M059J (cell line): ENCODE measurements around the gene COA6. TPM values are rescaled to one million over a fixed set of nuclear protein-coding genes. Genes with fewer than 3 reads are reported as not detected.
"Not testable (repeated sequence)": the region's sequence is repeated elsewhere in the genome, so short reads cannot be mapped to it uniquely, and the experiment has no call there.

ENCODE experiments used
- DNase-seq: peaks from one replicate; pipeline ENCODE4 v3.0.0-alpha.2; 2012; ENCODE audit warnings: low read depth
- total RNA-seq: library from RNA; depleted of rRNA; stranded (reverse); fragments of >200 nt; shearing (Covaris generic); gene quantifications from 2 replicates; pipeline ENCODE4 v1.2.3, GENCODE V29; 2014

Gene COA6
- total RNA-seq, 1 experiment from 2014 or later = 63.8 TPM

DNA sequence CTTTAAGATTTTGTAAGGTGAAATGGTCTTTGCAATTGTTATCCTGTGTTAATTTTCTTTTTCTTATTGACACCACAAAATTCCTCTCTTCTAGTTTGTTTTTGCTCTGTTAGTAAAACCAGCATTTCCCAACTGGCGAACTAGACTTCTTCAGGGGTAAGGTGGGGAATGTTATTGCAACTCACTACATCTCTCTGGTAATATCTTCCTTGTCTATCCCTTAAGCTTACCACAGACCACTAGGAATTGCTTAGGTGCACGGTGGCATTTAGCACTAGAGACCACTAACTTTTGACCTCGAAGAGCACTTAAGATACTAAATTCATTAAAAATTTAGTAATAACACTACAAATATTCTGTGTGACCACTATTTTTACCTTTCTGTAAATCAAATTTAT, 4.2 kb upstream of the COA6 start:
- no peak for DNase-seq

DNA sequence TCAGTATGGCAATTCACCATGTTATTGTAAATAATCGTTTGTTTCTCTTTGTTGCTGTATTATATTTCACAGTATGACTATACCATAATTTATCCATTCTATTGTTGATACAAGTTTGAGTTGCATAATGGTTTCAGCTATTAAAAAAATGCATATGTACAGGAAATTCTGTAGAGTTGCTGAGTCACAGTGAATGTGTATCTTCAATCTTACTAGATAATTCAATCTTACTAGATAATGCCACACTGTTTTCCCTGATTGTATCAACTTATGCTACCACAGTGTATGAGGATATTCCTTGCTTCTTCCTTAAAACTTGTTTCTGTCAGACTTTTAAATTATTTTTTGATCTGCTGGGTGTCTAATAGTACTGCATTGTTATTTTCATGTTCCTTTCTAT, 3.5 kb upstream of the COA6 start:
- no peak for DNase-seq

DNA sequence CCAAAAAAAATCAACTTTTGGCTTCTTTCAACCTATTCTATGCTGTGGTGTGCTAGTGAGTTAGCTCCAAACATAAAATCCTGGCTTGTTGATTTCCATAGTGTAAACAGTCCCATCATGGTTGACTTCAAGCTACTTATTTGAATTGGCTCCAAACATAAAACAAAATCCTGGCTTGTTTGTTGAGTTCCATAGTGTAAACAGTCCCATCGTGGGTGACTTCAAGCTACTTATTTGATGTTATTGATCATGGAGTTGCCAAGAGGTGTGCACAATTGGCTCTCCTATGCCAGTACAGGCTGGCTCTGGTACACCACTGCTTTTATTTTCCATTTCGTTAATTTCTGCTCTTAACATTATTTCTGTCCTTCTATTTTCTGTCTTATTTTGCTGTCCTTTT, 1.8 kb upstream of the COA6 start:
- DNase-seq = no peak

DNA sequence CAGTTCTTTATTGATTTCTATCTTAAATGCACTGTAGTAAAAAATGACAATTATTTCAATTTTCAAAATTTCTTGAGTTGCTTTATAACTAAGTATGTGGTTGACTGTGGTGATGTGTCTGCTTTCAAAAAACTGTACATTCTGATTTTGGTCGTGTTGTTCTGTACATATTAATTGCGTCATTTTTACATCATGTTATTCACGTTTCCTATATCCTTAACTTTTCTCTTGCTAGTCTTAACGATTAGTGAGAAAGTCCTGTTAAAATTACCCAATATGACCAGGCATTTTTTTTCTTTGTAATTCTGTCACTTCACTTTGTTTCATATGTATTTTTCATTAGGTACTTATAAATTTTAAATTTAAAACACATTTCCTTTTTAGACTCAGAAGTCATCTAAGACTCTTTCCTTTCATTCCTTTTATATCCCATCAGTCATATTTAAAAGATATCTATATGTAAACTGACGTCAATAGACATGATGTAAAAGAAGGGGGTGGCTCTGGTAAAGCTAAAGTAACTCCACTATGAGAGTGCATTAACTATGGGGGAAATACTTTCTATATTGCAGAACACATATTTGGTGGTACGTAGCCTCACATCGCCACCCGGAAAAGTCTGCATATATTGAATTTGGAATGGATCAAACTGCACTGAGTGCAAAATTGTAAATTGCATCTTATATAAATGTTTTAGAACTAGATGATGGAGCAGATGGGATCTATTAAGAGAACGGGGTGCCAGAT, 1.1 kb upstream of the COA6 start:
- DNase-seq = no peak

DNA sequence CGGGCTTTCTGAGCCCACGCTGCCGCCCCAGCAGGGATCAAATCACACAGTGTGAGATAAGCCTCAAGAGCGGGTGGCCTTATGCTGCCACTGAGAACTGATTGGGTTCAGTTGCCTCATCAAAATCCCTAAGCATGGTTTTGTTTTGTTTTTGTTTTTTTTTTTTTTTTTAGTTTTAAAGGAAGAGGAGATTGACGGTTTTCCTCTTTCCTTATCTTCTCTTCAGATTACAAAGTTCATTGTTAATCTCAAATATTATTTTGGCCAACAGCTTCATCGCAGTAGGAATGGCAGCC, 651 bp downstream of the COA6 start:
- no peak for DNase-seq

DNA sequence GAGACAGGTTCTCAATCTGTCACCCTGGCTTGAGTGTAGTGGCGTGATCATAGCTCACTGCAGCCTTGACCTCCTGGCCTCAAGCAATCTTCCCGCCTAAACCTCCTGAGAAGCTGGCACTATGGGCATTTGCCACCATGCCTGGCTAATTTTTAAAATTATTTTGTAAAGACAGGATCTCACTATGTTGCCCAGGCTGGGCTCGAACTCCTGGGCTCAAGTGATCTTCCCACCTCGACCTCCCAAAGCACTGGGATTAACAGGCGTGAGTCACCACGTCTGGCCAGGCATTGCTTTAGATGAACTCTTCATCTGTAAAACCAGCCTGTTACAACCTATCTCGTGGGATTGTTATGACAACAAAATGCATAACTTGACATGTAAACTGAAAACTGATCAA, 2.4 kb downstream of the COA6 start:
- no peak for DNase-seq

DNA sequence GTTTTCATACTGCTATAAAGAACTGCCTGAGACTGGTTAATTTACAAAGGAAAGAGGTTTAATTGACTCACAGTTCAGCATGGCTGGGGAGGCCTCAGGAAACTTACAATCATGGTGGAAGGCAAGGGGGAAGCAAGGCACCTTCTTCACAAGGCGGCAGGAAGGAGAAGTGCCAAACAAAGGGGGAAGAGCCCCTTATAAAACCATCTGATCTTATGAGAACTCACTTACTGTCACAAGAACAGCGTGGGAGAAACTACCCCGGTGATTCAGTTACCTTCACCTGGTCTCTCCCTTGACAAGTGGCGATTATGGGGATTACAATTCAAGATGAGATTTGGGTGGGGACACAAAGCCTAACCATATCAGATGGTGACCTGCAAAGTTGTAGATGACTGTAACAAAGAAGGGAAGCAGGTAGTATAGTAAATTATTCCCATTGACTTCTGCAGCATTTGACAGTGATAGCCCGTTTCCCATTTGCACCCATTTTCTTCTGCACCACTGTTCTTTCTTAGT, 6.4 kb downstream of the COA6 start:
- DNase-seq = not testable (repeated sequence)

DNA sequence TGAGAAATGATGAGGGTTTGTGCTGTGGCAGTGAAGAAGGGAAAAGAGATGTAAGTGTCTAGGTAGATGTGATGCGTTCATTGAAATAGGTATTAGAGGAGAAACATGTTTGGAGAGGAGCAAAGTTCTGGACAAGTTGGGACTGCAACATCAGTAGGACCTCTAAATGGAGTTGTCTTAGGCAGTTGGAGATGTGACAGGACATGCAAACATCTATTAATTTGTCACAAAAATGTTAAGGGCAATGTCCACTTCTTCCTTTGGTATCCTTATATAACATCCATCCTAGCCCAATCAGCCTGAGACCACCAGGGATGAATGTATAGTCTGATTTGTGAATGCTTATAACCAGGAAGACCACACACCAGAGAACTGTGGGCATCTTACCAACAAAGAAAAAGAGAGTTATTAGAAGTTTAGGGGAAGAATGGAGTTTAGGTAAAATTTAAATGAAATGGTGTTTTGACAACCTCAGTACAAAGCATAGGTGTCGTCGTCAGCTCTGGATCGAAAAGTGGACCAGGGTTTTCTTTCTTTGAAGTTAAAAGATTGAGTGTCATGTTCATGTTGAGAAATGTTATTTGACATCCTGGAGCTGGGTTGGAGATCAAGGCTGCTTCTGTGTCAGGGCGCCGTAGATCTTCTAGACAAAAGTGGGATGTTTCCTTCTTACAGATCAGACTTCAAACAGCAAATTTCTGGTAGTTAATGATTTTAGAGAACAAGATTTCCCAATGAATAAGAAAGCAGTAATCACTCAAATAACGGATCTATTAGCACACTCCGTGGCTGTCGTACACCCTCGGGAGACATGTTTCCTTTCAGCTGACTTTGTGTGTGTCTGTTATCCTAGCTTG, 8.7 kb downstream of the COA6 start:
- no peak for DNase-seq

DNA sequence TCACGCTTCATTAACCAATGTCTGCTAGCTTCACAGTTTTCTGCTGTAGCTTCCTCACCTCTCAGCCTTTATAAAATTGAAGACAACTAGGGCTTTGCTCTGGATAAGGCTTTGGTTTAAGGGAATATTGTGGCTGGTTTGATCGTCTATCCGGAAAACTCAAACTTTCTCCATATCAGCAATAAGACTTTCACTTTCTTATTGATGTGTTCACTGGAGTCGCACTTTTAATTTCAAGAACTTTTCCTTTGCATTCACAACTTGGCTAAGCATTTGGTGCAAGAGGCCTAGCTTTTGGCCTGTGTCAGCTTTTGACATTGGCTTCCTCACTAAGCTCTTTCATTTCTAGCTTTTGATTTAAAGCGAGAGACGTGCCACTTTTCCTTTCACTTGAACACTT, 12.9 kb downstream of the COA6 start:
- DNase-seq = no peak

DNA sequence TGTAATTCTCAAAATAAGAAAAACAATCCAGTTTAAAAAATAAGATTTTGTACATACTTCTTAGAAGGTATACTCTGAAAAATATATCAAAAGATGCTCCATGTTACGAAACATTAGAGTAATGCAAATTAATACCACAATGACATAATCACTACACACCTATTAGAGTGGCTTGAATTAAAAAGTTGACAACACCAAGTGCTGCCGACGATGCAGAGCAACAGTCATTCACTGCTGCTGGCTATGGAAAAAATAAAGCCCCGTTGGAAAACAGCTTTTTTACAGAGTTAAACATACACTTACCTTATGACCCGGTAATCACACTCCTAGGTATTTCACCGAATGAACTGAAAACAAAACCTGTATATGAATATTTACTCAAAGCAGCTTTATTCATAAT, 14.8 kb downstream of the COA6 start:
- DNase-seq = no peak

DNA sequence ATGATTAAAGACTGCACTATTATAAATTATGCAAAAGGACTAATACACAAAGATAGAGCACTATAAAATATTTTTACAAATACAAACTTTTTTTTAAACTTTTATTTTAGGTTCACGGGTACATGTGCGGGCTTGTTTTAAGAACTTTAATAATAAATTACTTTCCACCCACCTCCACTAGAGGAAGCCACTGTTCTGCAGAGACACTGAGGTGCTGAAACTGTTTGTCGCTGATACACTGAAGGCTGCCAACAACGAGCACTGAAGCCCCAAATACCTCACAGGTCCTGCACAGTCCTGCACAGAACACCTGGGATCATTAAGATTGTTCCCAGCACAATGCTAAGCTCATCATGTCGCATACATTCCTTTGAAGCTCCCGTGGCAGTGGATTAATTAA, 19.9 kb downstream of the COA6 start:
- no peak for DNase-seq

DNA sequence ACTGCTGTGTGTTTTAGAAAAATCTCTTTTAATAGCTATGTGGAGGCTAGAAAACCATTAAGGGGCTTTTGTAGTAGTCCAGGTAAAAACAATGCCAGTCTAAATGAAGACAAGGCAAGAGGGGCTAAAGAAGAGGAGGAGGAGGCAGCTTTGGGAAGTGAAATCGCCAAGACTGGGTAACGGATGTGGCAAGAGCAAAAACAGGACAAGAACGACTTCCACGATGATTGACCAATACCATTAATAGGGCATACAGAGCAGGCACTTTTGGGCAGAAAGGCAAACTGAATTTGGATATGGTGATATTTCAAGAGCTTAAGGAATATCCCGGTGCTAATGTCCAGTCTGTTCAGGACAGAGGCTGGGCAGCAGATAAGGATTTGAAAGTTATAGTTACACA, 22.0 kb downstream of the COA6 start:
- no peak for DNase-seq

DNA sequence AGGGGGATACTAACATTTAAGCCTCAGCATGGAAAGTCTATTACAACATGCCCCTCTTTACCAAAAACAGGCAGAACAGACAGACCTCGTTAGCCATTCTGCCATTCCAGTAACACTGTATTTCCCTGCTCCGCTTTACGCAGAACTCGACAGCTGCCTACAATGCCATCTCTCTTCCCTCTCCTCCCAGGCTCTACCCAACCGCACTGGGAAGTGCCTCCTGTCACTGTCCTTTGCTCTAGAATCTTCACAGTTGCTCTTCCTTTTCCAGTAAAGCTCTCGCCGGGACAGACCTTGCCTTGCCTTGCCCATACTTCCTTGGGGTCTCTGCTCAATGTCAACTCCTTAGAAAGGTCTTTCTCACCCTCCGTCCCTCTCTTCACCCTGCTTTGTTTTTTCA, 22.8 kb downstream of the COA6 start:
- DNase-seq = no peak

DNA sequence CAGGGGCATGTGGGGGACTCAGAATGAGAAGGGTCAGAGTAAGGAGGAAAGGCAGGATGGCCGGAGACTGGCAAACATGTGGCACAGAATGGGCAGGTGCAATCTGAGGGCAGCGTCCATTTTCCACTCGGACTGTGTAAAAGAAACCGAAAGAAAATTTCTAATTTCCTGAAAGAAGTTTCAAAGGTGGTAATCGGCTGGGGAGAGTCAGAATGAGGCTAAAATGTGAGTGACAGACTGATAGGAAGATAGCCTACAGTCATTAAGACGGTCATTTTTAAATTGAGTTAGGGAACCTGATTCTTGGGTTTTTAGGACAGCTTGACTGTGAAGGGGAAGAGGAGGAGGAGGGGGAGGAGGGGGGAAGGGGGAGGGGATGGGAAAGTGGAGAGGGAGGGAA, 23.6 kb downstream of the COA6 start:
- DNase-seq = no peak

DNA sequence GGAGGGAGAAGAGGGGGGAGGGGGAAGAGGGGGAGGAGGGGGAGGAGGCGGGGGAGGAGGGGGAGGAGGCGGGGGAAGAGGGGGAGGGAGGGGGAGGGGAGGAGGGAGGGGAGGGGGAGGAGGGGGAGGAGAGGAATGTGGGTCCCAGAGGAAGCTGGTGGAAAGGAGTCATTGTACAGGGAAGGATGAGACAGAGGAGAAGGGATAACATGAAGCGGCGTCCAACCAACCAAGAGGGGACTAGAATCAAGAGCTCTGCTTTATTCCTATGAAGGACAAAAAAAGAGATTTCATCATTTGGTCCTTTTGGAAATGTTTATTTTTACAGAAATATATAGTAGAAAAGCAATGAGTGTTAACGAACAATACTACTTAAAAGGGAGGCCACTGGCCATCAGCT, 24.5 kb downstream of the COA6 start:
- DNase-seq = peak; percentile 16

DNA sequence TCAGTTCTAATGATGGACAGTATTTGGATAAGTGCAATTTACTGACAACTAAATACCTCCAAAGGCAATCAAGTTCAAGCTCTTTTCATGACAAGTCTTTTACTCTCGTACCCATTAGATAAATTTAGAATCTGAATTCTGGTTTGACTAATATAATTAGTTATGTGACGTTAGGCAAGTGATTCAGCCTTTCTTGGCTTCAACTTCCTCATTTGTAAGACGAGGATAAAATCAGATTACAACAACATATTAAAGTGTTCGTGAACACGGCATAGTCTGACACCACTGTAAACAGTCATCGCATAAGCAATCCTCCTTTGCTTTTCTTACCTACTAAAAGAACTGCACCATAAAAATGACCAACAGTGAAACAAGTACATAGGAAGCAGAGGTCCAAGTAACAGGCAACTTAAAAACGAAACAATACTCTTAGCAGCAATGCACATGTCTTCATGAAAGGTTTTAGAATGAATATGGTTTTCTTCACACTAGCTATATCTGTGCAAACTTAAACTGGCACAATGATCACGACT, 25.7 kb downstream of the COA6 start:
- peak; percentile 70 for DNase-seq

DNA sequence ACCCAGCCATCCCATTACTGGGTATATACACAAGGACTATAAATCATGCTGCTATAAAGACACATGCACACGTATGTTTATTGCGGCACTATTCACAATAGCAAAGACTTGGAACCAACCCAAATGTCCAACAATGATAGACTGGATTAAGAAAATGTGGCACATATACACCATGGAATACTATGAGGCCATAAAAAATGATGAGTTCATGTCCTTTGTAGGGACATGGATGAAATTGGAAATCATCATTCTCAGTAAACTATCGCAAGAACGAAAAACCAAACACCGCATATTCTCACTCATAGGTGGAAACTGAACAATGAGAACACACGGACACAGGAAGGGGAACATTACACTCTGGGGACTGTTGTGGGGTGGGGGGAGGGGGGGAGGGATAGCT, 26.3 kb downstream of the COA6 start:
- DNase-seq = not testable (repeated sequence)

DNA sequence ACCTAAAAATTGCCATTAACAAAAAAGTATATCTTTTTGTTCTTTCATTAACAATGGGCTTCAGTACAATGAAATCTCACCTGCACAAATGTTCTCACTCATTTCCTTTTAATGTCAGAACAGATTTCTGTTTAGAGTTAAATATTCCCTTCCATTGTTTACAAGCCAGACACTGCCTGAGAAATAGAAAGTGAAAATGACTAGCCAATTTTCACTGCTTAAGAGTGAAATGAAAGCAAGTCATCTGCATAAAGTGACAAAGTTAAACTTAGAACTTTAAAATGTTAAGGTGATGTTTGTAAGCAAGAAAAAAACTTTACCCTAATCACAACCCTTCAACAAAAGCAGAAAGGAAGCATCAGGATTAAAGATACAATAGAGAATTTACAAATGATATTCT, 27.5 kb downstream of the COA6 start:
- peak; percentile 43 for DNase-seq

DNA sequence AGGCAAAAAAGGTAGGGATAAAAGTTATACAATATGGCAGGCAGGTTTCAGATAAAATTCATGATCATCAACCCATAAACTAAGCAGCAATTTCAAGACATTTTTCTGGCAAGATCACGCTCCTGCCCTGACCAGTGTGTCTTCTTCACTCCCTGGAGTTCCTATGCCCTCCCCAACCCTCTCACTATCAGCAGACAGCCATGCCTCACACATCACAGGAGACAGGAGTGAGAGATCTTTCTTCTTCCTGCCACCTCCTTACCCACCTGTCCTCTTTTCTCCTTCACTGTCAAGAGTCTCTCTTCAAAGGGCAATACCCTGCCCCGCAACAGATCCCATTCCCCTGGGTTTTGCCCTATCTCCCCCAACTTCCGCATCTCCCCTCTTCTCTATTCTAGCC, 28.4 kb downstream of the COA6 start:
- no peak for DNase-seq

DNA sequence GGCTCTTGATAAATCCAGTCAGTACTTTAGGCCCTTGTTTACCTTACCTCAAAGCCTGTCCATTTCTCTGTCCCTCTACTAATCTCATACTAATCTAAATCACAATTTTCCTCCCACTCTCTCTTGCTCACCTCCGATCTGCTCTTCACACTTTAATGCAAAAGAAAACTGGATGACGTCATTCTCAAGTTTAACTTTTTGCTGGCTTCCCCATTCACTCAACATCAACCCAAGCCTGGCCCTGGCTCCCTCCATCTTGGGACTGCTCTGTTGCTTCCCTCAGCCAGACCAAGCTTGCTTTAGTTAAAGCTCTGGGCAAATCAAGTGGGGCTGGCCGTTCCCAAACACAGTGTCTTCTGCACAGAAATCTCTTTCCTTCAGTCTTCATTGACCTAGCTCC, 29.7 kb downstream of the COA6 start:
- no peak for DNase-seq

DNA sequence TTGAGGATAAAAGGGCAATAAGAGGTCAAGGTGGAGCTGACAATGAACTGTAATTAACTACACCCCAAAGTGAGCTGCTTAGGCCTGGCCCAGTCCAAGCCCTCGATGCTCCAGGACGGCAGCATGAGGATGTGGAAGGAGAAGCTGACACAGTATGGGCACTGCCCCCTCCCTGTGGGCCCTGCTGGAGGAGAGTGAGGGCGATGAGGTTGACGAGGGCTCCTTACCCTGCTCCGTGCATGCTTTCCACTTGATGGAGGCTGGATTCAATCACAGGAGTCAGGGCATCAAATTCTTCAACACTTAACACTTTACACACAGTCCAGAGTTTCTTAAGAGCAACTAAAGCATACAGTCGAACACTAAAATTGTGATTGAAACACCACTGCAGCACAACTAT, 32.4 kb downstream of the COA6 start:
- no peak for DNase-seq

DNA sequence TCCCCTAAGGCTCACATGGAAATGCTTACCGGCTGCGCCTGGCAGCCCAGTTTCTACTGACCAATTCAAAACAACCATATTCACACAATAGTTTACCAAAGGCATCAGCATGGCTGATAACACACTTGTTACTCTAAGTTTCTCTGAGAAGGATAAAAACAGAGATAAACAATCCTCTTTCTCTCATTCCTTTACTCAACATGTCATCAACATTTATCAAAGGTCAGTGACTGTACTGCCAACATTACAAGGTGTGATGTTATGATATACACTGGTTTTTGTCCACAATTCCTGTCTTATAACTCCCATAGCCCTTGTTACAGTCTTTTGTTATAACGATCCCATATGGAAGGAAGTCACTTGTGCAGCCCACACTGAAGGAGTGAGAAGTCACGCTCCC, 33.6 kb downstream of the COA6 start:
- DNase-seq = no peak

DNA sequence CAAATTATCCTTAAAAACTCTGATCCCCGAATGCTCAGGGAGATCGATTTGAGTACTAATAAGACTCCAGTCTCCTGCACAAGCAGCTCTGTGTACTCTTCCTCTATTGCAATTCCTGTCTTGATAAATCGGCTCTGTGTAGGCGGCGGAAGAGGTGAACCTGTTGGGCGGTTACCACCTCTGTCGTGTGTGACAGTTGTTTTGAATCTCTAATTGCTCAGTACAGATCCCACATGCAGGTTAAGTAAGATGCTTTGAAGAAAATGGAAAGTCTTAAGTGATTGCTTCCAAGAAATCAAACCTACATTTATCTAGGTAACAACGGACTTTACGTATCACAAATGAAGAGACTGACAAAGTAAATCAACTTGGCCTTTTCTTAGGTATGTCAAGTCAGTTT, 35.5 kb downstream of the COA6 start:
- DNase-seq = no peak
